ENCODE data around the gene FES.
A peak's percentile ranks its signal among the peaks of the same experiment; 100 is the strongest.

The FES gene

GRCh38 chr15:90933301-90933700, 49.0 kb downstream of the FES start:
- DNase-seq: no peak

- DNase-seq: peak; percentile 62 to 91 (median 80)
Observed at GRCh38 chr15:90934256-90934948, 50.1 kb downstream of the FES start.

- peak; percentile 92 to 95 (median 94) for DNase-seq
Observed at GRCh38 chr15:90934949-90935751, 50.8 kb downstream of the FES start, which contains the start of gene UNC45A. Gene UNC45A (plus strand): TSS chr15:90935285. CDS start chr15:90935325, 40 bp downstream.

- no peak for DNase-seq
Observed at GRCh38 chr15:90936823-90937222, 52.5 kb downstream of the FES start.

- no peak for DNase-seq
Observed at GRCh38 chr15:90938261-90938660, 54.0 kb downstream of the FES start.

- DNase-seq: no peak
Observed at GRCh38 chr15:90939756-90940155, 55.5 kb downstream of the FES start.

- DNase-seq: no peak
Observed at GRCh38 chr15:90941038-90941437, 56.7 kb downstream of the FES start.

GRCh38 chr15:90942354-90943120, 58.2 kb downstream of the FES start:
- DNase-seq: no peak

- DNase-seq: no peak
Observed at GRCh38 chr15:90945091-90945490, 60.8 kb downstream of the FES start.

Data from T-helper 1 cell (primary cell).